Adipocyte (in vitro differentiated cells): ENCODE results near the gene MCM3AP.

Source experiments
- DNase-seq: peaks from one replicate; pipeline ENCODE4 v3.0.0-alpha.2; 2015; ENCODE audit warnings: low read depth
- H3K27me3 ChIP-seq: replicated peaks from 2 replicates; pipeline ENCODE4 v1.7.0; 2013; ENCODE audit warnings: mild to moderate bottlenecking, low read length, moderate library complexity; ENCODE audit not compliant: control insufficient read depth, insufficient read depth
- H3K36me3 ChIP-seq: 2 replicates; pipeline ENCODE4 v1.7.0; 2013; ENCODE audit warnings: low read length, mild to moderate bottlenecking, moderate library complexity; ENCODE audit not compliant: control insufficient read depth, insufficient read depth, severe bottlenecking
- H3K4me1 ChIP-seq: 2 replicates; pipeline ENCODE4 v1.7.0; 2013; ENCODE audit warnings: mild to moderate bottlenecking, low read length, moderate library complexity; ENCODE audit not compliant: control insufficient read depth, insufficient read depth
- H3K4me3 ChIP-seq: 2 replicates; pipeline ENCODE4 v1.7.0; 2013; ENCODE audit warnings: mild to moderate bottlenecking, low read length, moderate library complexity
- H3K9ac ChIP-seq: 2 replicates; pipeline ENCODE4 v1.7.0; 2013; ENCODE audit warnings: mild to moderate bottlenecking, low read length, moderate library complexity
- H3K9me3 ChIP-seq: 2 replicates; pipeline ENCODE4 v1.7.0; 2013; ENCODE audit warnings: mild to moderate bottlenecking, low read length, moderate library complexity; ENCODE audit not compliant: control insufficient read depth

Gene MCM3AP

DNA sequence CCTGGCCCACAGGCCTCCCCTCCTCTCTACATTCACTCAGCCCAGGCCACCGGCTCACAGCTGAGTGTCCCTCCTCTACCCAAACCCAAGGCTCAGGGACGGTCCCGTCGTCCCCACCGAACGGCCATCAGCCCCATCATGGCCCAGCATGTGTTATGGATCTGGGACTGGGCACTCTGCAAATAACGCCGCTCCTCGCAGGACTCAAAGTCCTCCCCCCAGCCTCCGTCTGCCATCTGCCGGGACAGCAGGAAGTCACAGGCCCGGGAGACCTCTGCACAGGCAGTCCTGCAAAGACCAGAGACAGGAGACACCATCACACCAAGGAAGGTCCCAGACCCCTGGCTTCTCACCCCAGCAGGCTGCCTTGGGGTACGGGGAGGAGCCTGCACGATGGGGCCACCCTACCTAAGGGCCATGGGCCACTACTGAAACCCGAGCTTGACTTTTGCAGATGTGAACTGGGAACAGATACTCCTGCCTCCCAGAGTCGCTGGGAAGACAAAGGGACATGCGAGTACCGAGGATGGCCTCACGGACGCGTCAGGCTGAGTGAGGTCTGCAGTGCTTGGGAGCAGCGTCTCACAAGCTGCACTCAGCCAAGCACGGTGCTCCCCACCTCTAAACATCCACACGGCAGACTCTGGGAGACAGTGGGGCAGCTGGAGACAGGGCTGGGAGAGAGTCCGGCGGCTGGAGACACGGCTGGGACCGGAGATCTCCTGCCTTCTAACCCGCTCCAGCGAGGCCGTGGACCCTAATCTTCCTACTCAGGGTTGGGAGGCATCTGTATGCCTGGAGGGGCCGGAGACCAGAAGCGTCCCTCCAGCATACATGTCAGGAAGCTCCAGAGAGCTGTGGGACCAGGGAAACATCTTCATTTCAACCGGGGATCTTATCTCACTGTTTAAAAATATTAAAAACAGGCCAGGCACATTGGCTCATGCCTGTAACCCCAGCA, 90.8 kb downstream of the MCM3AP start:
- DNase-seq, result no peak
- H3K4me1 ChIP-seq, result peaks cover 20% of the 10 kb centered on the region
- H3K27me3 ChIP-seq, result no peaks in the 10 kb centered on the region
- no peak overlapping the region for H3K4me3 ChIP-seq
- peaks cover 98% of the 10 kb centered on the region for H3K36me3 ChIP-seq
- H3K9ac ChIP-seq, result no peak overlapping the region
- no peaks in the 10 kb centered on the region for H3K9me3 ChIP-seq

DNA sequence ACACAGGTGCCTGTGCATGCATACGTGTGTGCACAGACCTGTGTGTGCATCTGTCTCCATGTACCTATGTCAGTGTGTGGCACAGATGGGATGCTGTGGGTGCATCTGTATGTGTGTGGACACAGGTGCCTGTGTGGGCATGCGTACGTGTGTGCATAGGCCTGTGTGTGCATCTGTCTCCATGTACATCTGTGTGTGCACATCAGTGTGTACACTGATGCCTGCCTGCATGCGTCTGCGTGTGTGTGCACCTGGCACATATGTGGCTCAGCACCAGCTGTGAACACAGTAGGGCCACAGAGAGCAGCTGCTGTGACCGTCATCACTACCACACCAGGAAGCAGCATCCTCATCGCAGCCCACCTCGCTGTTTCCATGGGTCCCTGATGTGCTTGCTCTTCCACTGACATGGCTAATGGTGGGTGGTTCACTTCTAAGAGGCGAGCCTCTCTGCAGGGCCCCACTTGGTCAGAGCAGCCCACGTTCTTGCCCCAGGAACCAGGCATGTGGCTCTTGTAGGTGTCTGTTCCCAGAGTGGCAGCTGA, 91.5 kb downstream of the MCM3AP start:
- no peak for DNase-seq
- Histone ChIP-seq H3K9ac (no peak overlapping the region), H3K4me3 (no peak overlapping the region), H3K4me1 (peaks cover 27% of the 10 kb centered on the region), H3K27me3 (no peaks in the 10 kb centered on the region), H3K9me3 (no peaks in the 10 kb centered on the region), H3K36me3 (peaks cover 98% of the 10 kb centered on the region)

DNA sequence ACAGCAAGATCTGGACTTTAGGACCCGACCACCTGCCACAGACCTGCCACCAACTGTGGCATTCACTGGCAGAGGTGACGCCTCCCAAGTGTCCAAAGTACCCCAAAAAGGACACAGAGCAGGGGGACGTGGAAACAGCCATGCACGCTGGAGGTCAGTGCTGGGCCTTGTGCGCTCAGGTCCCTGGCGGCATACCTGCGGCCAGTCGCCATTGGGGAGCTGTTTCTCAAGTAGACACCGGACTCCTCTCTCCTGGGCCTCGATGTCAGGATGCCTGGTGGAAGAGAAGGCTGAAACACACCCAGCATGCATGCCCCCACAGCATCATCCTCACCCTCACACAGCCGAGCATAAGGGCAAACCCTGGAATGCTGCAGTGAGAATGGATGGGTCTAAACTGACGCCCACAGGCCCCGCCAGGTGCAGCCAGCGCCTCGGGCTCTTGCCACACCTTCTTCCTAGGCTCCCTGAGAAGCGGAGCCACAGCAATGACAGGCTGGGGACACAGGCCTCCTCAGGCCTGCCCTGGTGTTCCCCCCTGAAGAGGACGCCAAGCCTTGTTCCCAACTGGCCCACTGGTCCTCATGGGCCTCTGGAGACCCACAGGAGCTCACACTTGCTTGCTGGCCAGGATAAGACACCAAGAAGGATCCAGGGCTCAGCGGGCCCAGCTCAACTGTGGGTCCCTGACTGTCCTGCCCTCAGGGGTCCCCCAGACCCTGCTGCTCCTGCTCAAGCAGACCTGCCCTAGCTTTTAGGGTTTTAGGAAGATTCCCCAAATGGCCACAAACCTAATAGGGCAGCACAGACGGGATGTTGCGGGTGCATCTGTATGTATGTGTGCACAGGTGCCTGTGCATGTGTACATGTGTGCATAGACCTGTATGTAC, 93.5 kb downstream of the MCM3AP start:
- Histone ChIP-seq H3K4me3 (no peak overlapping the region), H3K36me3 (peaks cover 93% of the 10 kb centered on the region), H3K27me3 (no peaks in the 10 kb centered on the region), H3K9ac (no peak overlapping the region), H3K9me3 (no peaks in the 10 kb centered on the region), H3K4me1 (peaks cover 36% of the 10 kb centered on the region)
- no peak for DNase-seq

DNA sequence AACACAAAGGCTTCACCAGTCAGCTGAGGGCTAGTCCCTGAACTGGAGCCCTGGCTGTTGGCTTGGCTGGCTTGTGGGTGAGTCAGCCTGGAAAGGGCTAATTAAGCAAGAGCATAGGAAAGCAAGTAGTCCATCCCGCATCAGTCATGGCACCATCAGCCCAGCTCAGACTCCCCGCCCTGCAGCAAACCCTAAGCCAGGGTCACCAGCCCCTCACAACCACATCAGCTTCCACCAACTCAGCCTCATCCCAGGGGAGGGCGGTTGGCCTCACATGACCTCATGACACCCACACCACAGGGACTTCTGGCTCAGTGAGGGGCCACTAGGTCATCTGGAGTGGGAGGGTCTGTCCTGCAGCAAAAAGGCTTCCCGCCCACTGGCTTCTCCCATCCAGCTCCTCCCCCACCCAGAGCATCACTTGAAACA, 94.1 kb downstream of the MCM3AP start:
- Histone ChIP-seq H3K9ac (peak overlapping the region; percentile 62), H3K4me1 (peaks cover 36% of the 10 kb centered on the region), H3K9me3 (no peaks in the 10 kb centered on the region), H3K36me3 (peaks cover 86% of the 10 kb centered on the region), H3K4me3 (no peak overlapping the region), H3K27me3 (no peaks in the 10 kb centered on the region)
- peak; percentile 82 for DNase-seq

DNA sequence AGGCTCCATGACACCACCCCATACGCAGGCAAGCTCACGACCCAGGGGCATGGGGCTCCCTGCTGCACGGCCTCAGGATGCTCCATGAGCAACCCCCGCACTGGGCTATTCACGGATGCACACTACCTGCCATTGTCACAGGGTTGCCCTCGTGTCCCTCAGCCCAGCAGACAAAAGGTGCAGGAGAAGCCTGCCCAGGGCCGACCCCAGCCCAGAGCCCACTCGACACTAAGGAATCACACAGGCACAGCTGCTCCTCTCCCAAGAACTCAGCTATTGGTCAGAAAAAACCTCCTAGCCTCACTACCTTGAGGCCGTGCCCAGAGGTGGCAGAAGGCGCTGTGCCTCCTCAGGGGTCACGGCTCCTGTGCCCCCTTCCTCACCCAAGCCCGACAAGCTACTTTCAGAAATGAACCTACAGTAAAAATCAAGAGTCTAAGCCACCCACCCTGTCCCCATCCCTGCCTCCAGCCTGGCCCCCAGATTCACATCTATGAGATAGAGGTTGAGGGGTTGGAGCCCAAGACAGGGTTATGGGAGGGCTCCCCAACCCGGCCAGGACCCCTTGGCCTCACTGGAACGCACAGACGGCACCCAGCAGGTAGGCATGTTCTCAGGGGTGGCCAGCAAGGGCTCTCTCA, 94.8 kb downstream of the MCM3AP start:
- no peak overlapping the region for H3K4me3 ChIP-seq
- DNase-seq, result no peak
- H3K36me3 ChIP-seq, result peaks cover 80% of the 10 kb centered on the region
- H3K27me3 ChIP-seq, result no peaks in the 10 kb centered on the region
- no peaks in the 10 kb centered on the region for H3K9me3 ChIP-seq
- H3K9ac ChIP-seq, result peak overlapping the region; percentile 62
- peaks cover 36% of the 10 kb centered on the region for H3K4me1 ChIP-seq

DNA sequence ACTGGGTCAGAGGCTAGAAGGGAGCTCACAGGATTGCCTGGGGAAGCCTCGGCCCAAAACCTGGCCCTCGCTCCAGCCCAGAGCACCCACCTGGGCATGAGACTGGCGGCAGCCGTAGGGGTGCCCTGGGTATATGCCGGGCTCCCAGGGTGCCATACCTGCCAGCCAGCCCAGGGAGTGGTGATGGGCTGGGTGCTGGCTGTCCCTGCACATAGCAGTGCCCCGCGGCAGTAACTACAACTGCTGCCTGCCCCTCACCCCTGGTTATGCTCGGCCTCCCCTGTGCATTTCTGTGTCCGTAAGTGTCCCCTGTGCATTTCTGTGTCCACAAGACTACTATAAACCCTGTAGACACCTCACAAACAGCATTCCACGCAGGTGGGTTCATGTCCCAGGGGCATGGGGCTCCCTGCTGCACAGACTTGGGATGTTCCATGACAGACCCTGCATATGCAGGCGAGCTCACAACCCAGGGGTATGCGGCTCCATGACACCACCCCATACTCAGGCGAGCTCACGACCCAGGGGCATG, 95.4 kb downstream of the MCM3AP start:
- peaks cover 74% of the 10 kb centered on the region for H3K36me3 ChIP-seq
- H3K9me3 ChIP-seq, result no peaks in the 10 kb centered on the region
- H3K27me3 ChIP-seq, result no peaks in the 10 kb centered on the region
- peak overlapping the region; percentile 62 for H3K9ac ChIP-seq
- DNase-seq, result no peak
- no peak overlapping the region for H3K4me3 ChIP-seq
- H3K4me1 ChIP-seq, result peaks cover 41% of the 10 kb centered on the region

DNA sequence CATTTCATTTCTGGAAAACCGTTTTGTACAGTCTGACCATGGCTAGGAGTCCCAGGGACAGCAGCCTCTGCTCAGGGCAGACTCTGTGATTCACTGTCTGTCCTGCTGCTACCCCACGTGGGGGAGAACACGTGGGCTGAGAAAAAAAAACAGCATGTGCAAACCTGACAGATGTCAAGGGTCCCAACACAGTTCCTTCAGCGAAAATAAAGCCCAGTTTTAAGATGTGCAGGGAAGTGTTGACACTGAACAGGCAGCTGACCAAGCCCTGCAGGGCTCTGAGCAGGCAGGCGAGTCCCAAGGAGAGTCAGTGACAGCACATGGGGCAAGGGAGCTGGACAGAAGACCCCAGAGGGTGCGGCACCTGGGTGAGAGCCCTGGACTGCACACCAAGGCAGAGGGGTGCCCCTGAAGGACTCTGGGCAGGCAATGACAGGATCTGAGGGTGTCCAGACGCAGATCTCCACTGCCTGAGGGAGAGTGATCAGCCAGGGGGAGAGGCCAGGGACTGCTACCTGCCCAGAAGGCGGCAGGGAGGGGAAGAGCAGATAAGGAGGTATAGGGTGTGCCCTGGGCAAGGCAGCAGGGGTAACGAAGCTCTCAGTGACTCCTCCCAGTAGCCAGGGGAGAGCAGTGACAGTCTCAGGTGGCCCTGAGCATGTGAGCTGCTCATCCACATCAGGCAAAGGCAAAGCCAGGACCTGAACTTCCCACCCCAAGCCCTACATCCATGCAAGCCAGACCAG, 96.0 kb downstream of the MCM3AP start:
- DNase-seq, result peak; percentile 63

DNA sequence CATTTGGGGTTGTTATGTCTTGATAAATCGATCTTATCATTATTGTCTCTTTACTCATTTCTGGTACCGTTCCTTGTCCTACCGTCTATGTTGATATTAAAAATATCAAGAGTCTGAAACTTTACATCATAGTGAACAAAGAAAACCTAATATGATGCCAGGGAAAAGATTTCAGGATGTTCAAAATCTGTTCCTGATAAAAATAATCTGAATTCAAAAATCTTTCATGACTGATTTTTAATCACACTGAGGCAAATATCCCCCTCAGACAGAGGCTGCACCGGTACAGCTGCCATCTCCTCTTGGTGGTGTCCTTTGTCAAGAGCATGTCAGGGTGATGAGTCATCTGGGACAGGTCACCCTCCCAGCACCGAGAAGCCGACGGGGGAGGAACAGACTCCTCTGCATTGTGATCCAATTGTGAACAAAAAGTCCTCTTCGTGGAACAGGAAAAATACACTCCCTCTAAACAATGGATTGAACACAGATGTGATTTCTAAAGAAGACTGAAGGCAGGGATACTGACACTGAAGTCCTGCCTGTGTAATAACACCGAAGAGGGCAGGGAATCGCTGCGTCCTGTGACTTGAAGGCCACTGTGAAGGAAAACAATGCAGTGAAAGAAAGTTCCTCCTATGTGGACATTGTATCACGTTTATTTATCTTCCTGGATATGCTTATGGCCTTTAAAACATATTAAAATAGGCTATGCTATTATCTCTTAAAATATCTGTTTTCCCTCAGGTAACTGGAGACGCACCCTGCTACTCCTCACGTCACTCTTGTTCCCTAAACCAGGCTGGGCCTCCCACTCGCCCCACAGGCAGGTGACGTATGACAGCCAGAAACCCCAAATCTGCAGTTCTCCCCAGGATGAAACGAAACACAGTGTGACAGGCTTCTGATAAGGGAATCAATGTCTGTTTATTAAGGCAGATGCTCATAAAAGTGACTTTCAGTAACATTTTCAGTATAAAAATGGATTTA, 96.9 kb downstream of the MCM3AP start:
- peak overlapping the region; percentile 35 for H3K4me3 ChIP-seq
- peak overlapping the region; percentile 70 for H3K9ac ChIP-seq
- peaks cover 59% of the 10 kb centered on the region for H3K36me3 ChIP-seq
- peaks cover 42% of the 10 kb centered on the region for H3K4me1 ChIP-seq
- H3K9me3 ChIP-seq, result no peaks in the 10 kb centered on the region
- DNase-seq, result peak; percentile 84
- no peaks in the 10 kb centered on the region for H3K27me3 ChIP-seq

More for the DNA sequence above, 96.0 kb downstream of the MCM3AP start:
- H3K9ac ChIP-seq, result peak overlapping the region; percentile 70
- peaks cover 42% of the 10 kb centered on the region for H3K4me1 ChIP-seq
- H3K36me3 ChIP-seq, result peaks cover 67% of the 10 kb centered on the region
- no peaks in the 10 kb centered on the region for H3K27me3 ChIP-seq
- peak overlapping the region; percentile 35 for H3K4me3 ChIP-seq
- H3K9me3 ChIP-seq, result no peaks in the 10 kb centered on the region

DNA sequence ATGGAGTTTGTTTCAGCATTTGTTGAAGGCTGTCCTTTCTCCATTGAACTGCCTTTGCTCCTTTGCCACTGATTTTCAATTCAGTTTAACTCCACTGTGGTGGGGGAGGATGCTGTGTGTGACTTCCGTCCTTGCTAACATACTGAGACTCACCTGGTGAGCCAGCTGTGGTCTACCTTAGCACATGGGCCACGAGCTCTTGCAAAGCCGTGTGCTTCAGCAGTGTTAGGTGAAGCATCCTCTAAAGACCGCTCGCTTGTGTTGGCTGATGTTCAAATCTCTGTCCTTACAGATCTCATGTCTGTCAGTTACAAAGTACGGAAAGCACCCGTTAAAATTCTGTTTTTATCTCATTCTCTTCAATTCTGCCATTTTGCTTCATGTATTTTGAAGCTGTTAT, 97.6 kb downstream of the MCM3AP start:
- Histone ChIP-seq H3K36me3 (peaks cover 52% of the 10 kb centered on the region), H3K27me3 (no peaks in the 10 kb centered on the region), H3K4me1 (peaks cover 47% of the 10 kb centered on the region), H3K9me3 (no peaks in the 10 kb centered on the region), H3K4me3 (no peak overlapping the region), H3K9ac (no peak overlapping the region)
- DNase-seq, result no peak
